Activated T-cell treated with anti-CD3 and anti-CD28 coated beads, Interleukin-2, amount 50 U/mL, for 48 hours (primary cell): ENCODE measurements around the gene ARCN1.
A peak's percentile ranks its signal among the peaks of the same experiment; 100 is the strongest.
"Not testable (repeated sequence)": the region's sequence is repeated elsewhere in the genome, so short reads cannot be mapped to it uniquely, and the experiment has no call there.

Experiments
- DNase-seq, 2 experiments: peaks; one replicate each; pipeline ENCODE4 v3.0.0-alpha.2; 2020

The ARCN1 gene

DNA sequence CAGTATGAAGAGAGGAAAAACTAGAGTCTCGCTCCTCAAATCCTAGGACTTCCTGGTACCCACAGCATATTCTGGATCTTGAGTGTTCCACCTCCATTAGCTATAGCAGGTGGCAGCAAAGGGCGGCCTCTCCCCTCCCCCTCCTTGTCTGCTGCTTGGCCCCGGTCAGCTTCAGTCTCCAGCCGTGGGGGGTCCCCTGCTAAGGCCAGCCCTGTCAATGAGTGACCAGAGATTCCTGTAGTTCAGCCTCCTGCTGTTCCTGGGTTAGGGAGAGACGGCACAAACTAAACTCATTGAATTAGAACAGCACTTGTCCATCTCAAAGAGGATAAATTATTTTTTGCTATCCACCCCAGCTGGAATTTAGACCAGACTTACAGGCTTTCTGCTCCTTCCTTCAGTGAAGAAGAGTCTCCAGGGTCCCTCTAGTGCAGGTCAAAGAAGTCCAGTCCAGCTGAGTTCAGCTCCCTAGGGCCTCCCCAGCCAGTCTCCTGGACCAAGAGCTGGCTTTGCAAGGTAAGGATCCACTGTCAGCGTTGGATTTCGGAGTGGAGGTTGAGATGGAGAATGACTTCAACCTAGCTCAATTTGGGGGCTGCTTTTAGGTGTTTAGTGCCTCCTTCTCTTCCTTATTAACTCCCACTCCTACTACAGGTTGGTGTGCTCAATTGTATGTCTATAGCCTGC is 34.1 kb downstream of the ARCN1 start:
- DNase-seq = no peak

- DNase-seq = no peak
Observed at GRCh38 chr11:118606844-118607228, 34.6 kb downstream of the ARCN1 start.

- peak; percentile 57 to 63 for DNase-seq
Observed at GRCh38 chr11:118607401-118608359, 35.5 kb downstream of the ARCN1 start, which contains the start of gene PHLDB1. Gene PHLDB1, plus strand, starts transcription at chr11:118607615. Its CDS starts 6,222 bp downstream, at chr11:118613837.

DNA sequence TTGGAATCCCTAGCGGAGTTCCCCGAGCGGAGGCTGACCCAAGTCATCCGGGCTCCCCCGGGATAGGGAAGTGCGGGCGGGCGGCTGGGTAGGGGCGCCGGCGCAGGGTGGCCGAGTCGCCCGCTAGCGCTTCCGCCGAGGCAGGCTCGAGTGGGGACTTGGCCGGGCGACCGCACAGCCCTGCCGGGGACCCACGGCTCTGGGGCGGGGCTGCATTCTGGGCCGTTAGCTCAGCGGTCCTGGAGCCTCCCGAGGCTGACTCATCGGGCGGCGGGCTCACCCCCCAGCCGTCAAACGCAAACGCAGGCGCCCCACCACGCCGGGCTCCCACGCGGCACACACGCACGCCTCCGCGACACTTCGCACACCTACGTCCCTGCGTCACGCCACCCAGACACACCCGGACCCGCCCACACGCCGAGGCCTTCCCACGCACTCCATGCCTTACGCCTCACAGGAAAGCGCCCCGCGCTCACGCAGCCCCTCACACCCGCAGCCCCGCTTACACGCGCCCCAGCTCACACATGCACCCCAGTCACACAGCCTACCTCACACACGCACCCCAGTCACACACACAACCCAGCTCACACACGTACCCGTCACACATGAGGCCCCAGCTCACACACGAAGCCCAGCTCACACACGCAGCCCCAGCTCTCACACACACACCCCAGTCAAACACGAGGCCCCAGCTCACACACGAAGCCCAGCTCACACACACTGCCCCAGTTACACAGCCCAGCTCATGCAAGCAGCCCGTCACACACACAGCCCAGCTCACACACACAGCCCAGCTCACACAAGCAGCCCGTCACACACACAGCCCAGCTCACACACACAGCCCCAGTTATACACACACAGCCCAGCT is 36.4 kb downstream of the ARCN1 start:
- DNase-seq = peak; percentile 62 to 78

DNA sequence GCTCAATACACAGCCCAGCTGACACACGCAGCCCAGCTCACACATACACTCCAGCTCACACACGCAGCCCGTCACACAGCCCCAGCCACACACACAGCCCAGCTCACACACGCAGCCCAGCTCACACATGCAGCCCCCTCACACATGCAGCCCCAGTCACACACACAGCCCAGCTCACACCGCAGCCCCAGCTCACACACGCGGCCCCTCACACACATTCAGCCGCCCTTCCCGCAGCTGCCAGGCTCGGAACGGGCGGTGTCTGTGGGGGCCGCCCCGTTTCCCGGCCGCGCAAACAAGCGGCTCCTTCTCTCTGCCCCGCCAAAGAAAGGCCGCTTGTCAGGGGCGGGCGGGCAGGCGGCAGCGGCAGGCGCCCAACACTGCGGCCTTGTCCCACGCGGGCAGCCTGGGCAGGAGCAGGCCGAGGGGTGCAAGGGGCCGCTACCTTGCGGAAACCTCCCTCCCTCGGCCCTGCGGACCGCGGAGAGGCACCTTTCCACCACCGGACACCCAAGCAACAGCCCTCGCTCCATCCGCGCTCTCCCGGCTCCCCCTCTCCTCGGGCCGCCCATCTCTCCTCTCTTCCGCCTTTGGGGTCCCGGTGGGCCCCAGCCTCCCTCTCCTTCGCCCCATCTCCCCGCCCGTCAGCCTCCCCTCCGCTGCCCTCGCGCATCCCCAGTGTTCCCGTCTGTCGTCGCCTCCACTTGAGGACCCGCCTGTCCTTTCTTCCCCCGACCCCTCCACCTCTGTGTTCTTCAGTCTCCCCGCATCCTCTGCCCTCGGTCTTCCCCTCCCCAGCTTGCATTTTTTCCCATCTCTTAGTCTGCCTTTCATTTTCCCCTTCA is 37.4 kb downstream of the ARCN1 start:
- peak; percentile 56 to 65 for DNase-seq

DNA sequence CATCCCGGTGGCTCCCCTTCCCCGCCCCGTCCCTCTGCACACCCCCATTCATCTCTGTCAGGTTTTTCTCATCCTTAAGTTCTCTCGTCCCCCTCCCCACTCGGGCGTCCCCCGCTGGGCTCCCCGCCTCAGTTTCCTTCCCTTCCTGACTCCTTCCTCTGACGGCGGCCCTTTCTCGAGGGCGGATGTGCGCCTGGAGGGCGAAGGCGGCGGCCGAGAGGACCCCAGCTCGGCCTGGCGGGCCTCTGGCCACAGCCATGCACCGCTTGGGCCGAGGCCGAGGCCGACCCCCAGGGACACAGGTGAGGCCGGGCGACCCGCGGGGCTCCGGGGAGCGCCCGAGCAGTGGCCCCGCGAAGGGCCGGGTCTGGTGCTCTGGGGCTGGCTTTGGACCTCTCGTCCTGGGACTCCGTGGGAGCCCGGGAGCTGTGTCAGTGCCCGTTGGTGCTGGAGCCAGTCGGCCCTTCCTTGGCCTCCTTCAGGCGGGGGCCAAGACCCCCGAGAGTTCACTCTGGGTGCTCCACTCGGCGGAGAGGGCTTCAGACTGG is 38.1 kb downstream of the ARCN1 start:
- no peak for DNase-seq

- peak; percentile 91 to 93 for DNase-seq
Observed at GRCh38 chr11:118610773-118611432, 38.7 kb downstream of the ARCN1 start.

GRCh38 chr11:118611433-118611795 is 39.2 kb downstream of the ARCN1 start:
- DNase-seq = not testable (repeated sequence)

- no peak for DNase-seq
Observed at GRCh38 chr11:118612378-118612777, 40.2 kb downstream of the ARCN1 start.

- DNase-seq = no peak
Observed at GRCh38 chr11:118614511-118614910, 42.3 kb downstream of the ARCN1 start.

DNA sequence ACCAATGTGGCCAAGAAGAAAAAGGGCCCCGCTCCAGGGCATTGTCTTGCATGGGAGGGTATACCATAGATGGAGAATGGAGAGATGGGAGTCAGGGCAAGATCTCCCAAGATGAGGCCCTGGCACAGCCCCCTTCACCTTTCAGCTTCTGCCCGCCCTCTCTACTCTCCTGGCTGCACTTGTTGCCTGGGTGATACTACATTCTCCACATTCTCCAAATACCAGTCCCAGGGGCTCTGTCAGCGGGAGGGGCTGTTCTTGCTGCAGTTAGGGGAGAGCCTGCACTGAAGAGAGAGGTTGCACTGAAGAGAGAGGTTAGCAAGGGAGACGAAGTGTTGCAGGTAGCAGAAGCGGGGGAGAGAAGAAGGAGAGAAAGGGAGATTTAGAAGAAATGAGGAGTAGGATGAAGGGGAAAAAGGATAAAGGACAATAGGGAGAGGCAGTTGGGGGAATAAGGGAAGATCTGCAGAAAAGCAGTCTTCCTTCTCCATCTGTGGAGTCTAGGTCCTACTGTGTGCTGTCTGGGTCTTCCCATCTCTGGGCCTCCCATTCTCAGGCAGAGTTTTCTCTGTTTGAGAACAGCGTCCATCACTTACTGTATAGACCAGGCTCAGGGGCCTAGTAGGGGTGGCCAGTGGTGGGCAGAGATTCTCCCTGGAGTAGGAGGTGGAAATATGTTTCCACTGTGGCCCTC is 43.2 kb downstream of the ARCN1 start:
- no peak for DNase-seq

DNA sequence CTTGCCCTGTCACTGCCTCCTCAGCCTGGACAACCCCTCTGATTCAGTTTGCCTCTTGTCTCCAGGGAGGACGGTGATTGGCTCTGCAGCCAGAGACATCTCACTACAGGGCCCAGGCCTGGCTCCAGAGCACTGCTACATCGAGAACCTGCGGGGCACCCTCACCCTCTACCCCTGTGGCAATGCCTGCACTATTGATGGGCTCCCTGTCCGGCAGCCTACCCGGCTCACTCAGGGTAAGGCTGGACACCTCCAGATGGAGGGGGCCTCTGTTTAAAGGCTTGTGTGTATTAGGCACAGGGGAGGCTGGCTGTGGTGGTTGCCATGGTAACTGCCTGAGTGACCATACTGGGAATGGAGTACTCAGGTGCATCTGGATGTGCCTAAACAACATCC is 43.8 kb downstream of the ARCN1 start:
- DNase-seq = no peak

GRCh38 chr11:118618115-118618990 is 46.1 kb downstream of the ARCN1 start:
- no peak for DNase-seq

DNA sequence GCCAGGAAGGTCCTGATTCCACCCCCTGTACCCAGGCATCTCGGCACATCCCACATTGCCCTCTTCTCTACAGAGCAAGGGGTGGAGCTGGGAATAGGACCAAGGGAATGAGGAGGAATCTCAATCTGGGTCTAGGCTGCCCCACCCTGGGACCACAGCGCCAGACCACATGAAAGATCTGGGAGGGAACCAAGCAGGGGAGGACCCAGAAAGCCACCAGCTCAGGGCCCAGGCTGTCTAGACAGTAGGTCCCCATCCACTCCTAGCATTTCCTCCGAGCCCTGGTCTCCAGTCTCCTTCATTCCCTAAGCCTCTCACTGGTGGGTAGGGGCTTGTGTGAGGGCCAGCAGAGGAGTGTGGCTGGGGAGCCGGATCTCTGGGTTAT is 46.8 kb downstream of the ARCN1 start:
- no peak for DNase-seq

DNA sequence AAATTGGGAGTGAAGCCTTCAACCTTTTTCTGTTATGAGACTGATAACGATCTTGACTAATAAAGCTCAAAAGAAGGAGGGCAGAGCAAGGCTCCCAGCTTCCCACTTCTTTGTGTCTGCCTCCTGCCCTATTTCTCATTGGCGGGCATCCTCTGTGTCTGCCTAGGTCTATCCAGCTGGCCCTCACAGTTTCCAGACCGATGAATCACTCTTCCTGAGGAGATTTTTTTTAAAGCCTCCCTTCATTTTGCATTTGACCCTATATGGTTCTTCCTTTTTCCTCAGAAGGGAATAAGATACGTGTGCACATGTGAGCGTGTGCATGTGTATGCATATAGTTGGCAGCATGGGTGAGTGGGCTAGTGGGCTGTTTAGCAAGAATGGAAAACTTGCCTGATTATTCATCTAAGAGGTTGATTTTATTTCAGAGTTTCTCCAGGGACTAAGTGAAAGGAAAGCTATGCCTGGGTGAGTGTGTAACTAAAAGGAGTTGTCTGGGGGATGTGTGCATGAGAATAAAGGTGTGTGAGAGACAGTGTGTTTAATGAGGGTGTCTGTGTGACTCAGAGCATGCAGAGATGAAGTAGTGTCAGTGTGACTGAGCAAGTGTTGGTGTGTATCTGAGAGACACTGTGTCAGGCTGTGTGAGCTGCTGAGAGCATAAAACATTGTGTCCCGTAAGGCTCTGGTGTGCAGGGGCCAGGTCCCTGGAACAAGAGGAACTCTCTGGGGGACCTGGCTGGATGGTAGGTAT is 47.4 kb downstream of the ARCN1 start:
- no peak for DNase-seq

DNA sequence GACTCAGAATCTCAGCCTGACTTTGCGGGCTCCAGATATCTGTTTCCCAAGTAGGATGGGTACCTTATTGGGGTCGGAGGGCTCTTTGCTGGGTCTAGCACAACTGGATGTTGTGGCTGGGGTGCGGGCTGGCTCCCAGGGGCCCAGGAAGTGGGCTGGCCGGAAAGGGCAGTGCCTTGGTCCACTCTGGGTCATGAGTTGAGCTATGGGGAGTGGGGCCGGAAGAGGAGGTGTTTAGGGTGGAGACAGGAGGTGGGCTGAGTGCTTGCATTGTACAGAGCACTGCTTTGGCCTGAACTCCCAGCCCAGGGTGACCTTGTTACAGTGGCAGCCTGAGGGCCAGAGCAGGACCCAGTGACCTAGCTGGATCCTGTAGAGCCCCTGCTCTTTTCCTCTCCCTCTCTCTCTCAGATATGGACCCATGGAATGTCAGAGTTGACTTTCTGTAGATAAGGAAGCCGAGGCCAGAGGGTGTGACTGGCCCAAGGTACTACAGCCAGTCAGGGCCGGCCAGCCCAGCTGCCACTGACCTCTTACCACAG is 48.4 kb downstream of the ARCN1 start:
- no peak for DNase-seq

GRCh38 chr11:118621071-118621783 is 49.0 kb downstream of the ARCN1 start:
- peak; percentile 54 to 61 for DNase-seq
